NCI-H510A (cell line): ENCODE results near the gene ZC3H8.
"Not testable (repeated sequence)": the region's sequence is repeated elsewhere in the genome, so short reads cannot be mapped to it uniquely, and the experiment has no call there.

Source experiments
- DNase-seq: peaks from one replicate; lab custom pipeline; 2025; lab: John Stamatoyannopoulos, UW

Gene ZC3H8

DNA sequence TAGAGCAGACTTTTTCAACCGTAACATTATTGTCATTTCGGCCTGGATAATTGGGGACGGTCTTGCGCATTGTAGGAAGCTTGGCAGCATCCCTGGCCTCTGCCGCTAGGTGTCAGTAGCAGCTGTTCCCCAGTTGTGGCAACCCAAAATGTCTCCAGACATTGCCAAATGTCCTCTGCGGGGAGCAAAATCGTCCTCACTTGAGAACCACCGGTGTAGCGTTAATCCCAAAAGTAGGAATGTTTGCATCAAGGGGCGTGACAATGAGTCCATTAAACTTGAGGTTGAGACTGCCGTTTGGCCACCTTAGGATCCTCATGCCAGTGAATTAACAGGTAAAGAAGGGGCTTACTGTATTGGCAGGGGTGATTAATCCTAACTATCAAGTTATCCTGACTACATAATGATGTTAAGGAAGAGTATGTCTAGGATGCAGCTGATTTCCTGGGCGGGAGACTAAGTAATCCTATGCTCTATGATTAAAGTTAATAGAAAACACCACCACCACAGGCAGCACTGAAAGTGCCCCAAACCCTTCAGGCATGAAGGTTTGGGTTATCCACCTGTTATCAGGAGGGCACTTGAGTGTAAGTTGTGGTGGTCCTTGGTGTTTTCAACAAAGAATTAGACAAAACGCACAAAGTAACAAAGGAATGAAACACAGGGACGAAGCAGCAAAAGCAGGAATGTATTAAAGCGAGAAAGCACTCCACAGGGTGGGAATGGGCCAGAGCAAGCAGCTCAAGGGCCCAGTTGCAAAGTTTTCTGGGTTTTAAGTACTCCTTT, 4.9 kb upstream of the ZC3H8 start:
- DNase-seq, result peak; percentile 30

DNA sequence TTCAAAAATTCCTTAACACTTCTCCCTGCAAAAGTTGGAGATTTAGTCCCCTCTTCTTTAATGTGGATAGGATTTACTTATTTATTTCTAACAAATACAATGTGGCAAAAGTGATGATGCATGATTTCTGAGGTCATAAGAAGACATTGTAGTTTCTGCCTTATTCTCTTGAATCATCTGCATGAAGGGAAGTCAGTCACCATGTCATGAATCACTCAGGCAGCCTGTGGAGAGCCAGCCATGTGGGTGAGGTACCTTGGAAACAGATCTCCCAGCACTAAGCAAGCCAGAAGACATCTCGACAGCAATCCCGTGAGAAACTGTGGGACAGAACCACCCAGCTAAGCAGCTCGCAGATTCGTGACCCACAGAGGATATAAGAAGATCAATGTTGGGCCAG, 2.7 kb upstream of the ZC3H8 start:
- no peak for DNase-seq

DNA sequence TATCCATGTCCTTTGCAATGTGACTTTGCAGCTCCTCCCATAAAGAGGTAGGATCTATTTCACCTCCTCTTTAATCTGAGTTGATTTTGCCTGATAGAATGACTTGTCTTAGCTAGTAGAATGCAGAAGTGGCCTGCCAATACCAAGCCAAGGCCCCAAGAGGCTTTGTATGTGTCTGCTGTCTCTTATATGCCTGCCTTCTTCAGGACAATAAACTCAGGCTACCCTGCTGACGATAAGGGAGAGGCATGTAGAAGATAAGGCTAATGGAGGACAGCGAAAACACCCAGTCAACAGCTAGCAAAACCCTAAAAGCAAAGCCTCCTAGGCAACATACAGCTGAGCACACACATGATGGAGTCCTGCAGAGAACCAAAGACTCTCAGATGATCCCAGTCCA, 1.8 kb upstream of the ZC3H8 start:
- DNase-seq, result no peak

GRCh38 chr2:112255875-112256274, 1.0 kb upstream of the ZC3H8 start:
- no peak for DNase-seq

DNA sequence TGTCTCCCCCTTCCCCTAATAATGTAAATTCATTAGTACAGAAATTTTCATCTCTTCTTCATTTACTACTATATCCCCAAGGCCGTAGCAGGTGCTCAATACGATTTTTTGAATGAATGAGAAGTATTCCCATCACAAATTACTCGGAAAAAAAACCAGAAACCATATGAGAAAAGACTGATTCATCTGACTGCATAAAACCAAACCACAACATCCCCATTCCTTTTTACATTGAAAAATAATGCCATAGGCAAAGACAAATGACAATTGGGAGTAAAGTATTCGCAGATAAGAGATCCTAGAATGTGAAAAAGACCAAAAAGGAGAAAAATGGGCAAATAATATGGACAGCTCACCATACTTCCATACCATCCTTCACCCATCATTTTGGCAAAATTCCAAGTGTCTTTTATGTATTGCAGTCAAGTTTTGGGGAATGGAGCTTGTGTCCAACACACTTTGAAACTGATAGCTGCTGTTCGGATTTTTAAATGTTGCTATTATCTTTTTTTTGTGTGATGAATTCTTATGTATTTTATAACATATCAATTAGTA, 1.5 kb downstream of the ZC3H8 start:
- no peak for DNase-seq

- no peak for DNase-seq
Measured at GRCh38 chr2:112251271-112251670, 3.6 kb downstream of the ZC3H8 start.

DNA sequence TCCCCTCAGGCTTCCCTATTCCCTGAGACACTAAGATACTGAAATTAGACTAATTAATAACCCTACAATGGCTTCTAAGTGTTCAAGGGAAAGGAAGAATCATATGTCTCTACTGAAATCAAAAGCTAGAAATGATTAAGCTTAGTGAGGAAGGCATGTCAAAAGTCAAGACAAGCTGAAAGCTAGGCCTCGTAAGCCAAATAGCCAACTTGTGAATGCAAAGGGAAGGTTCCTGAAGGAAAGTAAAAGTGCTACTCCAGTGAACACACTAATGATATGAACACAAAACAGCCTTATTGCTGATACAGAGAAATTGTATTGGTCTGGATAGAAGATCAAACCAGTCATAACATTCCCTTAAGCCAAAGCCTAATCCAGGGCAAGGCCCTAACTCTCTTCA, 10.0 kb downstream of the ZC3H8 start:
- DNase-seq, result no peak

DNA sequence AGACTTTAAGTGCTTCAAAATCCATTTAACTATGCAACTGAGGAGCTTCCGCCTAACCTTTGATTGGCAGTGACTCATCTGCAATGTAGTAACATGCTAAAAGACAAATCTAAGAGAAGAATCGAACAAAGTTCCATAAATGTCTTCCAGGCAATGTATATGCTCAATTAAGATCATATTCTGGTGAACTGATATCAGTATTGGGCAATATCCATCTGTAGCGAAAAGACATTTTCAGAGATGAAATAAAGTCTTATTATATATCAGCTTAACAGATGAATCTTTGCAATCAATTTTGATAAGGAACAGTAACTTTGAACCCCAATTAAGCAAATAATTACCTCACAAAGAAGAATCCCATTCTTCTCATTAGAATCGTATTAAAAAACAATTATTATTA, 11.6 kb downstream of the ZC3H8 start:
- no peak for DNase-seq

DNA sequence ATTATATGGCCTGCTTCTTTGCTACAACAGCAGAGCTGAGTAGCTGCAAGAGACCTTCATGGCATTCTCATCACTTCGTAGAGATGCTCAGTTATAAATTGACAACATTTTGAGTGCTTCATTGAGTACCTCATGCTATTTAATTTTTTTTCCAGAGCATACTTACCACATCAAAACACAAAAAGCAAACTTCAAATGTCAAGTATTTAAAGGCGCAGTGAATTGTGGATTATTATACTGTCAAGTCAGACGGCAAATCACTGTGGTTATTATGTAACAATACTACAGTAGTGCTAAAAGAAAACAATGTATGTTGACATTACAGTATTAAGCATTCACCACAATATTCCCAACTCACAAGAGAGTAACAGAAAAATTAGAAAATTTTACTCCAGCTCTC, 12.5 kb downstream of the ZC3H8 start:
- DNase-seq, result peak; percentile 16

- no peak for DNase-seq
Measured at GRCh38 chr2:112239862-112240261, 15.0 kb downstream of the ZC3H8 start.

DNA sequence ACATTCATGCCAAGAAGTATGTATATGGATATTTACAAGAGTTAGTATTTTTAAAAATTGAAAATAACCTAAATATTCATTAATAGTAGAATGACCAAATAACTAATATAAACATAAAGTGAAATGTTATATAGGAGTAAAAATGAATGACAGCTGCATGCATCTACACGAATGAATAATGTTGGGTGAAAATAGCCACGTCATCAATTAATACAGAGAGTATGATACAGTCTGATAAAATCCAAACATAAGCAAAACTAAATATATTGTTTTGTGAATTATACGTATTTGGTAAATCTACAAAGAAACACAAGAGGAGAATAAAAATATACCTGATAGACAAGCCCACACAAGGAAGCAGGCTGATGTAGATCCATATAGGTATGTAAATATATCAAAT, 24.5 kb downstream of the ZC3H8 start:
- DNase-seq, result no peak

GRCh38 chr2:112229348-112229747, 25.5 kb downstream of the ZC3H8 start:
- peak; percentile 9 for DNase-seq

DNA sequence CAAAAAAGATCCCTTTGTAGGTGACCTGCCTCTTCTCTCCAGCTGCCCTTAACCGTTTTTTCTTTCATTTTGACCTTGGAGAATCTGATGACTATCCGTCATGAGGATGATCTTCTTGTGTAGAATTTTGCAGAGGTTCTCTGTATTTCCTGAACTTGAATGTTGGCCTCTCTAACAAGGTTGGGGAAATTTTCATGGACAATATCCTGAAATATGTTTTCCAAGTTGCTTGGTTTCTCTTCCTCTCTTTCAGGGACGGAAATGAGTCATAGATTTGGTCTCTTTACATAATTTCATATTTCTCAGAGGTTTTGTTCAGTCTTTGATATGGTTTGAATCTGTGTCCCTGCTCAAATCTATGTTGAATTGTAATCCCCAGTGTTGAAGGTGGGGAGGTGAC, 34.0 kb downstream of the ZC3H8 start:
- DNase-seq, result no peak

- DNase-seq, result no peak
Measured at GRCh38 chr2:112220186-112220585, 34.7 kb downstream of the ZC3H8 start.

DNA sequence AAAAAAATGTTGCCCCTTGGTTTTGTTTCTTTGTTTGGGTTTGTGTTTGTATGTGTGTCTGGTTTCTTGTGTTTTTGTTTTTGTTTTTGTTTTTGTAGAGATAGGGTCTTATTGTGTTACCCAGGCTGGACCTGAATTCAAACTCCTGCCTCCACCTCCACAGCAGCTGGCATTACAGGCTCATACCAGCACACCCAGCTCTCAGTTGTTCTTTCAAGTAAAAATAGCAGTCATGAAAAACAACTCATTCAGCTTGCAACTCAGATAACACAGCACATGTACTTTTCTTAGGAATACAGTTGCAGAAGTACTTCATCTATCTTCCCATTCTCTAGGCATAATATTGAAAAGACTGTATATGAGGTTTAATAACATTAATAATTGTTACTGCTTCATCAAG, 37.0 kb downstream of the ZC3H8 start:
- no peak for DNase-seq

GRCh38 chr2:112216167-112216566, 38.7 kb downstream of the ZC3H8 start:
- no peak for DNase-seq

- not testable (repeated sequence) for DNase-seq
Measured at GRCh38 chr2:112207905-112208304, 46.9 kb downstream of the ZC3H8 start.

GRCh38 chr2:112204411-112204810, 50.4 kb downstream of the ZC3H8 start:
- no peak for DNase-seq

DNA sequence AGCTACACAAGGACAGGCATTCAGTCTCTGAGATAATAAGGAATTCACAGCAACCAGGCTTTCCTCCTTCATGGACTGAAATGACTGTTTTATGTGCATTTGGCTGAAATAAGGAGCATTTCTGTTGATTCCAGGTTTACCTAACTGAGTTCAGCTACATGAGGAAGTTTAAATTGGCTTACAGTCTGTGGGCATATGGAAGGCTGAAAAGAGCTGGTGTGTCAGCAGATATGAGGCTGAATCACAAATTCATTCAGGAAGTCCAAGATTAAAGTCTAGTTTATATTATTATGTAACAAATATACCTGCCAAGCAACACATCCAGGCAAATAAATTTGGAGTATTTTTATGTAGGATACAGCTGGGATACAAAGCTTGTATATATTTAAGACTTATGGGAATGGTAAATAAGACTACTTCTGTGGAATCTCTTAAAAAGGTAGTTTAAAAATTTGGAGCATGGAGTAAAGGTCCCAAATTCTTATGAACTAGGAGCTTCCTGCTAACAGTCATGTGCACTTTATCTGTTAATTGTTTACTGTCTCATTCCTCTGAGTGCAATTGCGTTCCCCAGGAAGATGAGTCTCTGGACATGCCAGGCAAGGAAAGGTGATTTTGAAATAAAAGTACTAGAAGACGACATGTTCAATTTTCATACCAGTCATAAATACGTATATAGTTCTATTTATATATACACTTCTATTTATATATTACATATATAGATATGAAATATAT, 53.0 kb downstream of the ZC3H8 start:
- DNase-seq, result no peak

GRCh38 chr2:112199188-112199587, 55.7 kb downstream of the ZC3H8 start:
- no peak for DNase-seq

DNA sequence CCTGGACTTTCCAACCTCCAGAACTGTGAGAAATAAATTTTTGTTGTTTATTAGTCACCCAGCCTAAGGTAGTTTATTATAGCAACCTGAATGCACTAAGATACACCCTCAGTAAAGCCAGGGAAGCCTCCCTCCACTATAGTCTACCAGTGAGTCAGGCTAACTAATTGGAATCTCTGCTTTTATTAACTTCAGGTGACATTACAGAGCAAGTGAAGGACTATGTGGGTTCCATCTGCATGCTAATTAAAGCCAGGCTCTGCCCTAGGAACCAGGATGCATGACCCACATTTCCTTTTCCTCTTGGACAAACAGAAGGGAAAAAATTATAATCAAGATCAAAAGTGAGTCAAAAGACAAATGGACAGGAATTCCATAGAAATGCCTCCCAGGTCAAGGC, 56.1 kb downstream of the ZC3H8 start:
- no peak for DNase-seq

DNA sequence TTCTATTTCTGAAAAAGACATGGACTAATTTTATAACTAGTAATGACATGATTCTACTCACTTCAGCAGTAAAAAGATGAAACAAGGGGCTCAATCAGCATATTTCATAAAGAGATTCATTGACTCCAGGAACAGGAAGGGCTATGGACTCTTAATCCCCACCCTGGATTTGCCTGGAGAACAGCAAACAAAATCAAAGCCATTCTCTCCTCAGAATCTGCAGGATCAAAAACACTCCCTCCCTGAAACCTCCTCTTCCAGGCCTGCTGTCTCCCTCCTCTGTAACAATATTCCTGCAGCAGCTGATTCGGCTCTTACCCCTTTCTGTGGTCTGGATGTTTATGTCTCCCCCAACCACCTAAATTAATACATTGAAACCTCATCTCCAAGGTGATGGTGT, 57.0 kb downstream of the ZC3H8 start:
- no peak for DNase-seq

- no peak for DNase-seq
Measured at GRCh38 chr2:112195950-112196349, 58.9 kb downstream of the ZC3H8 start.
